Spleen (tissue), 11 donors: ENCODE results near the gene XPO6. TPM values are rescaled to one million over a fixed set of nuclear protein-coding genes. Genes with fewer than 3 reads are reported as not detected.

Experiments
- DNase-seq: peaks from one replicate; pipeline ENCODE4 v3.0.0-alpha.2; 2020
- H3K27ac ChIP-seq, 8 donors: fragments of 200-600 bp; sonication (generic) in 7 of 8; 1 replicate in 4 of 8; 2 replicates in 4 of 8; pipeline versions ENCODE4 v1.5.0 to v1.8.0; 2016 to 2021; ENCODE audit warnings: inconsistent platforms in 4 of 8, mild to moderate bottlenecking in 4 of 8, moderate library complexity in 1 of 8
- H3K27me3 ChIP-seq, 7 donors: fragments of 200-600 bp; sonication (generic) in 6 of 7; replicated peaks in 1 of 7; 1 replicate in 4 of 7; 2 replicates in 3 of 7; pipeline versions ENCODE4 v1.5.0 to v1.8.0; 2016 to 2021; ENCODE audit warnings: inconsistent platforms in 3 of 7, mild to moderate bottlenecking in 1 of 7
- H3K36me3 ChIP-seq, 6 donors: fragments of 200-600 bp; sonication (generic) in 5 of 6; 1 replicate in 4 of 6; 2 replicates in 2 of 6; pipeline versions ENCODE4 v1.5.0 to v1.8.0; 2016 to 2021; ENCODE audit warnings: inconsistent platforms in 2 of 6
- H3K4me1 ChIP-seq, 6 donors: fragments of 200-600 bp; sonication (generic) in 5 of 6; 1 replicate in 3 of 6; 2 replicates in 3 of 6; pipeline versions ENCODE4 v1.5.0 to v1.8.0; 2016 to 2021; ENCODE audit warnings: inconsistent platforms in 3 of 6
- H3K4me3 ChIP-seq, 8 donors: fragments of 200-600 bp; sonication (generic) in 7 of 8; 1 replicate in 4 of 8; 2 replicates in 4 of 8; pipeline versions ENCODE4 v1.5.0 to v1.8.0; 2016 to 2021; ENCODE audit warnings: inconsistent platforms in 4 of 8, mild to moderate bottlenecking in 4 of 8, moderate library complexity in 2 of 8
- H3K9me3 ChIP-seq, 8 donors: fragments of 200-600 bp; sonication (generic) in 7 of 8; 1 replicate in 4 of 8; 2 replicates in 4 of 8; pipeline versions ENCODE4 v1.5.0 to v1.8.0; 2016 to 2021; ENCODE audit warnings: inconsistent platforms in 4 of 8
- POLR2A ChIP-seq, 3 donors: fragments of 450-650 bp; IDR thresholded peaks; one replicate each; pipeline ENCODE4 v1.5.1; 2017; ENCODE audit warnings: antibody characterized with exemption in 3 of 3, mild to moderate bottlenecking in 1 of 3
- POLR2AphosphoS5 ChIP-seq, 3 donors: sonication (generic); formaldehyde crosslinking; IDR thresholded peaks; one replicate each; pipeline ENCODE4 v1.5.1; 2017; ENCODE audit warnings: antibody characterized with exemption in 3 of 3
- WGBS, 5 donors: extraction: QIAGEN DNeasy Blood & Tissue Kit in 3 of 5; methylation state at CpG; one replicate each; pipeline versions ENCODE4 v1.1.5 to v1.1.7; 2013 to 2018; 5-methylcytosine and 5-hydroxymethylcytosine counted together
- intact Hi-C: fragments of 100-400 bp; cut with DNase I; formaldehyde crosslinking; loops from one replicate; pipeline ENCODE4 v1.15.0; 2023; ENCODE audit warnings: low total_unique reads
- polyA plus RNA-seq, 3 donors: library from polyadenylated mRNA; stranded (reverse); fragments of 200-250 nt; gene quantifications; one replicate each; pipeline ENCODE4 v1.2.1, GENCODE V29; 2013
- small RNA-seq, 4 donors: library from RNA; depleted of rRNA; stranded (forward); fragments of <200 nt; gene quantifications; one replicate each; pipeline ENCODE3, GENCODE V24; 2016
- total RNA-seq, 7 donors: library from RNA; depleted of rRNA in 3 of 7; stranded (reverse); fragments of >200 nt in 3 of 7; fragmentation: NEBNext Ultra II Directional in 4 of 7; extraction: Animal tissue kit (Norgen Biotek cat#: 25700) in 4 of 7; gene quantifications; one replicate each; pipeline versions ENCODE4 v1.1.0 to v1.2.1, GENCODE V29; 2016 to 2021
- TF ChIP-seq, protein P1 (sequence below), 11 experiments: fragments of 200-600 bp in 7 of 11; fragments of 450-650 bp in 4 of 11; sonication (generic) in 4 of 11; IDR thresholded peaks in 8 of 11; conservative IDR thresholded peaks in 3 of 11; 1 replicate in 7 of 11; 2 replicates in 4 of 11; pipeline versions ENCODE4 v1.4.0 to v1.8.0; 2016 to 2021; ENCODE audit warnings: antibody characterized with exemption in 11 of 11, inconsistent platforms in 4 of 11, mild to moderate bottlenecking in 1 of 11
- donor health status: healthy with polysubstance abuse.
- donor health status: DM: no; HTN: no; CAD: no; lungs with moderate emphysema.
- donor health status: DM: no; HTN: no; CAD: no.
- donor health status: Bipolar disorder and iron deficiency.
- donor health status: healthy.
- donor health status: DM: no; HTN: no; CAD: no.
- donor health status: DM: yes; HTN: yes; CAD: no.

XPO6 gene
- total and polyA plus RNA-seq, 10 donors, result 96.9 to 517 (median 302) TPM

DNA sequence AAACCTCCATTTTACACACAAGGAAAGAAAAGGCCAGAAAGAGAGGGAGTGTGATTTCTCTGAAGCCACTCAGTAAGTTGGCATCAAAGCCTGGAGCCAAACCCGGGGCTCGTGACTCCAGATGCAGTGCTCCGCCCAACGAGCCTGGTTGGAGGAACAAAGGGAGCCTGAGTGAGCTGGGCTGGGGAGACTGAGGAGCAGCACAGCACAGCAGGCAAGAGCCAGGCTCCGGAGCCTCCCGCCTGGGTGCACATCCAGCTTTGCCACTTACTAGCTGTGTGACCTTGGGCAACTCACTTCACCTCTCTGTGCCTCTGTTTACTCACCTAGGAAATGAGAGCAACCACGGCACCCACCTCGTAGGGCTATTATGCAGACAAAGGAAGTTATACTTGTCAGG lies 153.8 kb downstream of the XPO6 start:
- WGBS, 5 donors, result 73 to 84% (median 77%) methylated on average over 6 to 8 of the region's 8 CpGs
- TF ChIP-seq POLR2AphosphoS5 (IDR thresholded peaks at IDR 0.05) (no peak), POLR2A (IDR thresholded peaks at IDR 0.05) (no peak)
- TF ChIP-seq, protein P1, sequence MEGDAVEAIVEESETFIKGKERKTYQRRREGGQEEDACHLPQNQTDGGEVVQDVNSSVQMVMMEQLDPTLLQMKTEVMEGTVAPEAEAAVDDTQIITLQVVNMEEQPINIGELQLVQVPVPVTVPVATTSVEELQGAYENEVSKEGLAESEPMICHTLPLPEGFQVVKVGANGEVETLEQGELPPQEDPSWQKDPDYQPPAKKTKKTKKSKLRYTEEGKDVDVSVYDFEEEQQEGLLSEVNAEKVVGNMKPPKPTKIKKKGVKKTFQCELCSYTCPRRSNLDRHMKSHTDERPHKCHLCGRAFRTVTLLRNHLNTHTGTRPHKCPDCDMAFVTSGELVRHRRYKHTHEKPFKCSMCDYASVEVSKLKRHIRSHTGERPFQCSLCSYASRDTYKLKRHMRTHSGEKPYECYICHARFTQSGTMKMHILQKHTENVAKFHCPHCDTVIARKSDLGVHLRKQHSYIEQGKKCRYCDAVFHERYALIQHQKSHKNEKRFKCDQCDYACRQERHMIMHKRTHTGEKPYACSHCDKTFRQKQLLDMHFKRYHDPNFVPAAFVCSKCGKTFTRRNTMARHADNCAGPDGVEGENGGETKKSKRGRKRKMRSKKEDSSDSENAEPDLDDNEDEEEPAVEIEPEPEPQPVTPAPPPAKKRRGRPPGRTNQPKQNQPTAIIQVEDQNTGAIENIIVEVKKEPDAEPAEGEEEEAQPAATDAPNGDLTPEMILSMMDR (IDR thresholded peaks at IDR 0.05 in 8 of 11, conservative IDR thresholded peaks at IDR 0.05 in 3 of 11), result no peak
- Histone ChIP-seq H3K27ac (no peak overlapping the region), H3K4me1 (peaks cover 0 to 11% (median 9%) of the 10 kb centered on the region in 6 donors), H3K27me3 (peaks cover 0 to 87% (median 22%) of the 10 kb centered on the region in 7 donors), H3K4me3 (no peak overlapping the region), H3K36me3 (no peaks in the 10 kb centered on the region), H3K9me3 (no peaks in the 10 kb centered on the region)
- intact Hi-C loops, result no loop called here
- peak; percentile 64 for DNase-seq

DNA sequence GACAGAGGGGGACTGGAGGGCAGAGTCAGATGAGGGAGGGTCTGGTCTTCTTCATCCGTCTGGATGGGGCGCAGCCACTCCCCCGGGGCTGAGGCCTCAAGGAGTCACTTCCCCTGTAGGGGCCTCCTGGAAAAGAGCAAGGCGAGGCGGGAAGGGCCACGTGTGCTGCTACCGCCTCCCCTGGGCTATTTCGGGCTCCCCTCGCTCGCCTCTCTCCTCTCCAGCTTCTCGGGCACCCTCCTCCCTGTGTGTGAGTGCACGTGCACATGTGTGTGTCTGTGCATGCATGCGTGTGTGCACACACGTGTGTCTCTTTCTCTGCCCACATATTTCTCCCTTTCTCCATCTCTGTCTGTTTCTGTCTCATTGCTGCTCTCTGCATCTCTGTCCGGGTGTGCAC lies 158.3 kb downstream of the XPO6 start:
- Histone ChIP-seq H3K4me3 (no peak overlapping the region), H3K27me3 (peaks cover 0 to 76% (median 6%) of the 10 kb centered on the region in 7 donors), H3K36me3 (no peaks in the 10 kb centered on the region), H3K27ac (no peak overlapping the region), H3K4me1 (no peaks in the 10 kb centered on the region), H3K9me3 (peaks cover 0 to 14% (median 8%) of the 10 kb centered on the region in 8 donors)
- intact Hi-C loops, result no loop called here
- TF ChIP-seq POLR2AphosphoS5 (IDR thresholded peaks at IDR 0.05), result no peak
- DNase-seq, result peak; percentile 50
- WGBS, 5 donors, result 23 to 29% (median 27%) methylated on average over 14 to 15 of the region's 15 CpGs

DNA sequence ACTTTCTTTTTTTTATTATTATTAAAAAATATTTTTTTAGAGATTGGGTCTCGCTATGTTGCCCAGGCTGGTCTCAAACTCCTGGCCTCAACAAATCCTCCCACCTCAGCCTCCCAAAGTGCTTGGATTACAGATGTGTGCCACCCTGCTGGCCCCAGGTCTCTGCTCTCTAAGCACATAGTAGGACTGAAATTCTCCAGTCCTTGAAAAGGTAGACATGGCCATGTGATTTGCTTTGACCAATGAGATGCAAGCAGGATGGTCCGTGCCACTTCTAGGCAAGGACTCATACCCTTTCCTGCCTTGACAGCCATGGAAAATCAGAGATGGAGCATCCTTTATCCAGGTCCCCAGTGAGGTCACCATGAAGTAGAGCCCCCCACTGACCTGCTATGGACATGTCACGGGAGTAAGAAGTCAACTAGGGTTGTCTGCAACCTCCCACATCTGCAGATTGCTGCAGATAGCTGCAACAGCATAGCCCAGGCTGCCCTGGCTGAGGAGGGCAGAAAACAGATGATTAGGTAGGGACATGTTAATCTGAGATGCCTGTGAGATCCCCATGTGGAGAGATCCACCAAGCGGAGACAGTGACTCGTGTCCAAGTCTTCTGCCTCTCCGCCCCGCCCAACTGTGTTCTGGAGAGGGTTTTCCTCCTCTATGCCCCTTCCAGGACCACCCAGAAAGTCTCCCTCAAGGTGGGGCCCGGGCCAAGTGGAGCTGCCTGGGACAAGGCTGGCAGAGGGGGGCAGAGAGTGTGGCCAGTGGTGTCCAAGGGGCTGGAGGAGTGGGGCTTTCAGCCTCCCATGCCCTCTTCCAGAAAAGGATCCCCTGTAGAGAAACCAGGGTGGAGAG lies 159.3 kb downstream of the XPO6 start:
- WGBS, 5 donors, result 78 to 89% (median 84%) methylated on average over 7 to 8 of the region's 8 CpGs
- H3K27ac ChIP-seq, result no peak overlapping the region
- no peaks in the 10 kb centered on the region for H3K4me1 ChIP-seq
- H3K4me3 ChIP-seq, result no peak overlapping the region
- H3K27me3 ChIP-seq, result peaks cover 0 to 68% (median 6%) of the 10 kb centered on the region in 7 donors
- H3K9me3 ChIP-seq, result peaks cover 0 to 23% (median 17%) of the 10 kb centered on the region in 8 donors
- peak; percentile 47 for DNase-seq
- H3K36me3 ChIP-seq, result no peaks in the 10 kb centered on the region
- intact Hi-C loops, result no loop called here
- no peak for TF ChIP-seq POLR2AphosphoS5 (IDR thresholded peaks at IDR 0.05)
- TF ChIP-seq, protein P1 (IDR thresholded peaks at IDR 0.05 in 8 of 11, conservative IDR thresholded peaks at IDR 0.05 in 3 of 11), result no peak
- no peak for TF ChIP-seq POLR2A (IDR thresholded peaks at IDR 0.05)

DNA sequence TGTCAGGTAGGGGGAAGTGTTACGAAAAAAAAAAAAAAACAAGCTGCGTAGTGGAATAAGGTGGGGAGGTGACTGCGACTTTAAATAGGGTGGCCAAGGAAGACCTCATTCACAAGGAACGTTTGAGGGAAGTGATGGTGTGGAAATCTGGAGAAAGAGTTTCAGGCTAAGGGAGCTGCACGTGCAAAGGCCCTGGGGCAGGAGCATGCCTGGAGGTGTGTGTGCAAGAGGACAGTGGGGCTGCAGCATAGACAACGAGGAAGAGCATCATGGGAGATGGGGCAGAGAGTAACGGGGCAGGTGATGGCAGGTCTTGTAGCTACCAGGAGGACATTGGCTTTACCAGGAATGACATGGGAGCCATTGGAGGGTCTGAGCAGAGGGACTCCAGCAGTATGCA lies 160.3 kb downstream of the XPO6 start:
- no peak overlapping the region for H3K4me3 ChIP-seq
- WGBS, 5 donors, result 72 to 84% (median 81%) methylated on average over 7 of the region's 7 CpGs
- TF ChIP-seq POLR2AphosphoS5 (IDR thresholded peaks at IDR 0.05), result no peak
- TF ChIP-seq, protein P1 (IDR thresholded peaks at IDR 0.05 in 8 of 11, conservative IDR thresholded peaks at IDR 0.05 in 3 of 11), result no peak
- TF ChIP-seq POLR2A (IDR thresholded peaks at IDR 0.05), result no peak
- H3K27me3 ChIP-seq, result peaks cover 0 to 60% (median 6%) of the 10 kb centered on the region in 7 donors
- H3K27ac ChIP-seq, result no peak overlapping the region
- no peaks in the 10 kb centered on the region for H3K4me1 ChIP-seq
- intact Hi-C loops, result no loop called here
- no peak for DNase-seq
- no peaks in the 10 kb centered on the region for H3K36me3 ChIP-seq
- H3K9me3 ChIP-seq, result peaks cover 0 to 23% (median 17%) of the 10 kb centered on the region in 8 donors

Small RNA genes lying within 50 kb of the gene (small RNA-seq; reads per million reads assigned to genes)
- gene RF00402 (0 reads per million in 4 donors), gene RNY1P10 (0 reads per million in 4 donors)

Other genes starting within 250 kb of the XPO6 start
- gene GSG1L, start 148.3 kb downstream of the XPO6 start, total RNA-seq, result under 1 TPM in 3 of 7 donors, not detected in 4; 0.22 to 0.57 (median 0.29) TPM
- gene GSG1L, start 148.3 kb downstream of the XPO6 start, polyA plus RNA-seq, result under 1 TPM in 1 of 3 donors, not detected in 2; 0.58 TPM
- 1 to 10 TPM; 1.0 to 2.8 (median 2.1) TPM for gene SBK1, start 80.6 kb upstream of the XPO6 start, total RNA-seq
- under 1 TPM; 0.30 to 0.70 (median 0.46) TPM for gene SBK1, start 80.6 kb upstream of the XPO6 start, polyA plus RNA-seq
- 10 to 100 TPM in 2 of 7 donors, 1 to 10 TPM in 3, under 1 TPM in 1, not detected in 1; 0.36 to 12.5 (median 6.0) TPM for gene NPIPB6, start 151.5 kb upstream of the XPO6 start, total RNA-seq
- gene NPIPB6, start 151.5 kb upstream of the XPO6 start, polyA plus RNA-seq, result 1 to 10 TPM in 1 of 3 donors, under 1 TPM in 2; 0.58 to 1.0 (median 0.59) TPM
- gene EIF3CL, start 191.9 kb upstream of the XPO6 start, total RNA-seq, result 100 to 1,000 TPM in 3 of 7 donors, 10 to 100 TPM in 4; 36.2 to 189 (median 63.3) TPM
- 10 to 100 TPM; 26.9 to 43.5 (median 37.5) TPM for gene EIF3CL, start 191.9 kb upstream of the XPO6 start, polyA plus RNA-seq